Fibroblast of pulmonary artery (primary cell): ENCODE results near the gene IGSF5.

ENCODE experiments used
- DNase-seq: peaks from one replicate; pipeline ENCODE4 v3.0.0-alpha.2; 2010; ENCODE audit warnings: low read depth
- H3K4me3 ChIP-seq: replicated peaks from 2 replicates; pipeline ENCODE4 v1.5.1; 2011; ENCODE audit warnings: low read depth, mild to moderate bottlenecking, control low read depth, low read length, moderate library complexity
- CTCF ChIP-seq: IDR thresholded peaks from 2 replicates; pipeline ENCODE4 v1.5.1; 2011; ENCODE audit warnings: mild to moderate bottlenecking, control low read depth, low read length, inconsistent platforms; ENCODE audit errors: missing control alignments

The IGSF5 gene

GRCh38 chr21:39840373-39841097, 95.6 kb downstream of the IGSF5 start:
- DNase-seq: no peak
- no peak overlapping the region for H3K4me3 ChIP-seq
- no peak for TF ChIP-seq CTCF

GRCh38 chr21:39842741-39843459, 97.9 kb downstream of the IGSF5 start:
- no peak for DNase-seq
- no peak overlapping the region for H3K4me3 ChIP-seq
- no peak for TF ChIP-seq CTCF

GRCh38 chr21:39843483-39843882, 98.5 kb downstream of the IGSF5 start:
- TF ChIP-seq CTCF: no peak
- H3K4me3 ChIP-seq: no peak overlapping the region
- no peak for DNase-seq

GRCh38 chr21:39843916-39844315, 98.9 kb downstream of the IGSF5 start:
- DNase-seq: no peak
- TF ChIP-seq CTCF: no peak
- no peak overlapping the region for H3K4me3 ChIP-seq

GRCh38 chr21:39845571-39846130, 100.7 kb downstream of the IGSF5 start:
- H3K4me3 ChIP-seq: no peak overlapping the region
- no peak for DNase-seq
- TF ChIP-seq CTCF: no peak

GRCh38 chr21:39847877-39848276, 102.9 kb downstream of the IGSF5 start:
- TF ChIP-seq CTCF: no peak
- DNase-seq: no peak
- no peak overlapping the region for H3K4me3 ChIP-seq
